Mucosa of stomach (tissue), 1 donor: ENCODE results near the gene EFHD1.
A peak's percentile ranks its signal among the peaks of the same experiment; 100 is the strongest.
"Not testable (repeated sequence)": the region's sequence is repeated elsewhere in the genome, so short reads cannot be mapped to it uniquely, and the experiment has no call there.

ENCODE experiments used
- H3K27me3 ChIP-seq: one replicate; pipeline ENCODE4 v1.7.0; 2013; ENCODE audit warnings: mild to moderate bottlenecking, low read length; ENCODE audit not compliant: control insufficient read depth, insufficient read depth
- H3K36me3 ChIP-seq: one replicate; pipeline ENCODE4 v1.7.0; 2013; ENCODE audit warnings: low read length; ENCODE audit not compliant: control insufficient read depth, insufficient read depth
- H3K4me1 ChIP-seq: one replicate; pipeline ENCODE4 v1.7.0; 2013; ENCODE audit warnings: mild to moderate bottlenecking, low read length; ENCODE audit not compliant: control insufficient read depth, insufficient read depth
- H3K4me3 ChIP-seq: one replicate; pipeline ENCODE4 v1.7.0; 2013; ENCODE audit warnings: low read length
- H3K9ac ChIP-seq: one replicate; pipeline ENCODE4 v1.7.0; 2013; ENCODE audit warnings: mild to moderate bottlenecking, low read length, moderate library complexity
- H3K9me3 ChIP-seq: one replicate; pipeline ENCODE4 v1.7.0; 2013; ENCODE audit warnings: mild to moderate bottlenecking, low read length, moderate library complexity; ENCODE audit not compliant: control insufficient read depth
- donor health status: Pancreatic carcinoma.

EFHD1 gene

DNA sequence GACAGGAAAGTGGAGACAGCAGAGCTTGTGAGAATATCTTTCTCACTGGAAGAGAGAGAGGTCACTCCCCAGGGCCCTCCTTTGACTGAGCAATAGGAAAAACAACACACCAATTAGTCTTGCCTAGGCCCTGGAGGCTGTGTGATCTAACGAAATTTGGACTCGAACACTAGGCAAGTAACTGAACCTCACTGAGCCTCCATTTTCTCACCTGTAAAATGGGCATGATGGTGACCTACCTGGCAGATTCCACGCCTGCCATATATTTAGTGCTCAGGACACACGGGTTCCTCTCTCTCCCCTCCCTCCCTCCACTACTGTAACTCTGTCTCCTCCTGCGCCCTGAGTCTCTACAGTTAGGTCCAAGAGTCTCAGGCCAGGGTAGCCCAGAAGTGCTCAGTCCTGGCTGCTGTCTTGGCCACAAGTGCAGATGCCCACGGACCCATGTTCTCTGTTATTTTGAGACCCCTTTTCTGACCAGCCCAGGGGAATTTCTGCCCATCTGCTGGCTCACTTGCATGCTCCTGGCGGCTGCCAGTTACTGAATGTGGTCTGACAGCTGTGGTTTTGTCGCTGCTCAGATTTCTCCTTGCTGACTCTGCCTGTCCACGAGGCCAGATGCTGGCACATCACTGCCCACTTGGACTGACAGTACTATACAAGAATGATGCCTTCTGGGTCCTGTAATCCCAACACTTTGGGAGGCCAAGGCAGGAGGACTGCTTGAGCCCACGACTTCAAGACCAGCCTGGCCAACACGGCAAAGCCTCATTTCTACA lies 54.2 kb downstream of the EFHD1 start:
- Histone ChIP-seq H3K9me3 (no peaks in the 10 kb centered on the region), H3K36me3 (no peaks in the 10 kb centered on the region), H3K27me3 (no peaks in the 10 kb centered on the region), H3K4me3 (no peak overlapping the region), H3K9ac (no peak overlapping the region), H3K4me1 (no peaks in the 10 kb centered on the region)

DNA sequence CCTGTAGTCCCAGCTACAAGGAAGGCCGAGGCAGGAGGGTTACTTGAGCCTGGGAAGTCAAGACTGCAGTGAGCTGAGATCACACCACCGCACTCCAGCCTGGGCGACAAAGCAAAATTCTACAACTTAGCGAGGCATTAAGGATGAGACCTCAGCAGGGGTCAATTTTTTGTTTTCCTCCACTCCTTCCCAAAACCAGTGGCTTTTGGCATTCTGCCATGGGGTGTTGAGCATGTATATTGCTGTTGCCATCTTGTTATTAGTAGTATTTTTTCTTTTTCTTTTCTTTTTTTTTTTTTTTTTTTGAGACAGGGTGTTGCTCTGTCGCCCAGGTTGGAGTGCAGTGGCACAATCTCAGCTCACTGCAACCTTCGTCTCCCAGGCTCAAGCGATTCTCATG lies 54.8 kb downstream of the EFHD1 start:
- Histone ChIP-seq H3K9ac (no peak overlapping the region), H3K4me1 (no peaks in the 10 kb centered on the region), H3K9me3 (no peaks in the 10 kb centered on the region), H3K27me3 (no peaks in the 10 kb centered on the region), H3K36me3 (no peaks in the 10 kb centered on the region), H3K4me3 (no peak overlapping the region)

GRCh38 chr2:232689152-232689910 lies 55.9 kb downstream of the EFHD1 start:
- Histone ChIP-seq H3K27me3 (no peaks in the 10 kb centered on the region), H3K36me3 (no peaks in the 10 kb centered on the region), H3K9ac (no peak overlapping the region), H3K4me1 (no peaks in the 10 kb centered on the region), H3K9me3 (no peaks in the 10 kb centered on the region), H3K4me3 (no peak overlapping the region)

DNA sequence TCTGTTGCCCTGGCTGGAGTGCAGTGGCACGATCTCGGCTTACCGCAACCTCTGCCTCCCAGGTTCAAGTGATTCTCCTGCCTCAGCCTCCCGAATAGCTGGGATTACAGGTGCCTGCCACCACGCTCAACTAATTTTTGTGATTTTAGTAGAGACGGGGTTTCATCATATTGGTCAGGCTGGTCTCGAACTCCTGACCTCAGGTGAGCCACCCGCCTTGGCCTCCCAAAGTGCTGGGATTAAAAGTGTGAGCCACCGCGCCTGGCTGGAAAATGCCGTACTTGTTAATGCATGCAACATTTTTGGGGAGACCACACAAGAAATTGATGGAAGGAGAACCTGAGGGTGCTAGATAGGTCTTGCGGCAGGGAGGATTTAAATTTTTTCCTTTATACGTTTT lies 57.7 kb downstream of the EFHD1 start:
- not testable (repeated sequence) for H3K4me3 ChIP-seq, H3K4me1 ChIP-seq, H3K27me3 ChIP-seq, H3K9ac ChIP-seq, H3K36me3 ChIP-seq, H3K9me3 ChIP-seq

DNA sequence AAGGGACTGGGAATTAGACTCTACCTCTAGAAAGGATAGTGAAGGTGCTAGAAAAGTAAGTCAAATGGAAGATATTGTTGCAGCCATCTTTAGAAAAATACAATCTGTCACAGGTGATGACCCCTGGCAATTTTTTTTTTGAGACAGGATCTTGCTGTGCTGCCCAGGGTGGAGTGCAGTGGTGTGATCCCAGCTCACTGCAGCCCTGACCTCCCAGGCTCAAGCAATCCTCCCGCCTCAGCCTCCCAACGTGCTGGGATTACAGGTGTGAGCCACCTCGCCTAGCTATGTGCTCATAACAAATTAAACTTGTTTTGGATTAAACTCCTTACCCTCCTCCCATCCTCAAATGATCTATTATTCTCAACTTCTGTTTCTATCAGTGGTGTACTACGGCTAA lies 59.9 kb downstream of the EFHD1 start:
- Histone ChIP-seq H3K27me3 (no peaks in the 10 kb centered on the region), H3K9ac (no peak overlapping the region), H3K4me3 (no peak overlapping the region), H3K4me1 (peaks cover 7% of the 10 kb centered on the region), H3K9me3 (no peaks in the 10 kb centered on the region), H3K36me3 (no peaks in the 10 kb centered on the region)

DNA sequence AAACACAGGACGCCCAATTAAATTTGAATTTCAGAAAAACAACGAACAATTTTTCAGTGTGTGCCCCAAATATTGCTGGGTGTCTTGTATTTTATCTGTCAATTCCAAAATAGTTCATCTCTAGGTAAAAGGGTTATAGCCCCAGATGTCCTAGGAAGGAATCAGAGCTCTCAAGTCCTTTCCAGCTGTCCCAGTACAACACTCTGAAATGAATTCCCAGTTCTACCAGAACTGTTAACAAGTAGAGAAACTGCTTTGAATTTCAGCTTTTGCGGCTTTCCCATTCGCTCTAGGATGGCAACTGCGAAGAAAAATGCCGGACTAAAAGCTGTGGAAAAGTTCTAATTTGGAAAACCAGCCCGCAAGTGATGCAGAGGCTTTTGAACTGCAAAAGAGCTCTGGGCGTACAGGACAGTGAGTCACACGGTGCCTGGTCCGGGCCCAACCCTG lies 63.2 kb downstream of the EFHD1 start:
- no peak overlapping the region for H3K4me3 ChIP-seq

DNA sequence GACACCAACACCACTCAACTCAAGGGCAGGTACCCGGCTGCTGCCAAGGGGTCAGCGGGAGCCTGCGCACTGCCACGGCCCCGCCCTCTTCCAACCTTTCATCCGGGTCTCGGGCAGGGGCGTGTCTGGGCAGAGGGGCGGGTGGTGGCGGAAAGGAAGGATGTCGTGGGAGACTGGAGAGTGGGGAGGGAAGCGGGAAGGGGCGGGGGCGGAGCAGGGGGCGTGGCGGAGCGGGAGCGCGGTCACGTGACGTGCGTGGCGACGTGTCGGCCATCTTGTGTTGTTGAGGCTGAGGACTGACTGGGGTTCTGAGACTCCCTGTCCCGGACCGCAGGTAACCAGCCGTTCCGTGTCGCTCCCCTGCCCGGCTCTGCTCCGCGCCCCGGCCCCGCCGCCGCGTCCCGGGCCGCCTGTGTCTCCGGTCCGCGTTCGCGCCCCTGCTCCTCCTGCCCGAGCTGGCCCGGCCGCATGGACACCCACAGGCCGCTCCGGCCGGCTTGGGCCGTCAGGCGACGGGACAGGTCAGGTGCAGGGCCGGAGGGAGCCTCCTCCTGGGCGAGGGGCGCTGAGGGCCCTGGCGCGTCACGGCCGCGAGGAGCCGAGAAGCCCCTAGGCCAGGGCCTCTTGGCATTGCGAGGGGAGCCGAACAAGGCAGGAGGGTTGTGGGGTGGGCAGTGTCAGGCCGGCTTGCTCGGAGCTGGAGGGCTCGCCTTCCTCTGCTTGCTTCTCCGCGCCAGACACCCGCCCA lies 63.8 kb downstream of the EFHD1 start, which contains the start of gene GIGYF2:
Gene GIGYF2 (plus strand): TSS at position 273 of the 748 bp plus-strand sequence. CDS start 37,867 bp downstream, outside the sequence.
- peaks cover 18% of the 10 kb centered on the region for H3K4me1 ChIP-seq
- H3K9me3 ChIP-seq, result no peaks in the 10 kb centered on the region
- H3K4me3 ChIP-seq, result peak within 1 kb of the TSS; percentile 94
- no peaks in the 10 kb centered on the region for H3K27me3 ChIP-seq
- peak within 1 kb of the TSS; percentile 88 for H3K9ac ChIP-seq
- H3K36me3 ChIP-seq, result no peaks in the 10 kb centered on the region

More for the DNA sequence above, 63.2 kb downstream of the EFHD1 start:
- peaks cover 18% of the 10 kb centered on the region for H3K4me1 ChIP-seq
- H3K36me3 ChIP-seq, result no peaks in the 10 kb centered on the region
- H3K27me3 ChIP-seq, result no peaks in the 10 kb centered on the region
- peak overlapping the region; percentile 88 for H3K9ac ChIP-seq
- no peaks in the 10 kb centered on the region for H3K9me3 ChIP-seq

DNA sequence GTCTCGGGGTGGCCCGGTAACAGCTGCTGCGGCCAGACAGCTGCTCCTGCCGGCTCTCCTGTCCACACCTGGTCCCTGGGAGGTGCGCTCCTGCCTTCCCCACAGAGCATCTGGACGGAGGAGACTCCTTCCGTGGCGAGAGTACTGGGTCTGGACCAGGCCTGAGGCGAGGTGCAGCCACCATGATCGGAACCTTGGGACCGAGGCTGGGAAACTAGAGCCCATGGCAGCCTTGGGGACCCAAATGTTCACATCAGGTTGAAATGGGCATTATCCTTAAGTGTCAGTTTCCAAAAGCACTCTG lies 64.4 kb downstream of the EFHD1 start:
- peaks cover 18% of the 10 kb centered on the region for H3K4me1 ChIP-seq
- peak overlapping the region; percentile 88 for H3K9ac ChIP-seq
- H3K4me3 ChIP-seq, result peak overlapping the region; percentile 94
- no peaks in the 10 kb centered on the region for H3K27me3 ChIP-seq
- H3K36me3 ChIP-seq, result no peaks in the 10 kb centered on the region
- no peaks in the 10 kb centered on the region for H3K9me3 ChIP-seq

- Histone ChIP-seq H3K36me3 (no peaks in the 10 kb centered on the region), H3K27me3 (no peaks in the 10 kb centered on the region), H3K9ac (peak overlapping the region; percentile 88), H3K9me3 (no peaks in the 10 kb centered on the region), H3K4me3 (peak overlapping the region; percentile 94), H3K4me1 (peaks cover 18% of the 10 kb centered on the region)
Measured at GRCh38 chr2:232698556-232699091, 65.2 kb downstream of the EFHD1 start.

DNA sequence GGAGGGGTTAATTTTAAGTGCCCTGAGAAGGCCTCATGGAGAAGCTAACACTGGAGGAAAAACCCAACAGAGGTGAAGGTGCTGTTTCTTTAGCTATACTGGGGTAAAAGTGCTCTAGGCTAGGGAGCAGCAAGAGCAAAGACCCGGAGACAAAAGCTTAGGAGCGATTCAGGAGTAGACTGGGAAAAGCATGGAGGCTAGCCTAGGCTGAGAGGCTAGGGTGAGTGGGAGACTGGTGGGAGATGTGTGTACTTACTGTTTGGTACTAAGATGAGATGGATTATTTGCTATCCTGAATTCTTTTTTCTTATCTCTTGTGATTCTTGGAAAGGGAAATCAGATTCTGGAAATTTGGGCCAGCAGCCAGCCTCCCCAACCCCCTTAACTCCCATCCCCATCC lies 65.7 kb downstream of the EFHD1 start:
- H3K36me3 ChIP-seq, result no peaks in the 10 kb centered on the region
- peaks cover 18% of the 10 kb centered on the region for H3K4me1 ChIP-seq
- peak overlapping the region; percentile 14 for H3K9ac ChIP-seq
- no peaks in the 10 kb centered on the region for H3K9me3 ChIP-seq
- no peaks in the 10 kb centered on the region for H3K27me3 ChIP-seq
- no peak overlapping the region for H3K4me3 ChIP-seq

GRCh38 chr2:232700154-232700553 lies 66.8 kb downstream of the EFHD1 start:
- H3K27me3 ChIP-seq, result no peaks in the 10 kb centered on the region
- H3K9ac ChIP-seq, result no peak overlapping the region
- peaks cover 18% of the 10 kb centered on the region for H3K4me1 ChIP-seq
- no peaks in the 10 kb centered on the region for H3K36me3 ChIP-seq
- H3K9me3 ChIP-seq, result no peaks in the 10 kb centered on the region
- H3K4me3 ChIP-seq, result no peak overlapping the region

- H3K27me3 ChIP-seq, result no peaks in the 10 kb centered on the region
- peaks cover 5% of the 10 kb centered on the region for H3K36me3 ChIP-seq
- no peaks in the 10 kb centered on the region for H3K4me1 ChIP-seq
- no peak overlapping the region for H3K9ac ChIP-seq
- no peak overlapping the region for H3K4me3 ChIP-seq
- no peaks in the 10 kb centered on the region for H3K9me3 ChIP-seq
Measured at GRCh38 chr2:232707076-232707475, 73.7 kb downstream of the EFHD1 start.
